HUDEP-2 (cell line): ENCODE results near the gene GREB1.
A peak's percentile ranks its signal among the peaks of the same experiment; 100 is the strongest.

ENCODE experiments used
- DNase-seq, 76 experiments: peaks; one replicate each; lab custom pipeline; 2025; ENCODE audit not compliant: unreplicated experiment in 76 of 76; lab: John Stamatoyannopoulos, UW

GREB1 gene

DNA sequence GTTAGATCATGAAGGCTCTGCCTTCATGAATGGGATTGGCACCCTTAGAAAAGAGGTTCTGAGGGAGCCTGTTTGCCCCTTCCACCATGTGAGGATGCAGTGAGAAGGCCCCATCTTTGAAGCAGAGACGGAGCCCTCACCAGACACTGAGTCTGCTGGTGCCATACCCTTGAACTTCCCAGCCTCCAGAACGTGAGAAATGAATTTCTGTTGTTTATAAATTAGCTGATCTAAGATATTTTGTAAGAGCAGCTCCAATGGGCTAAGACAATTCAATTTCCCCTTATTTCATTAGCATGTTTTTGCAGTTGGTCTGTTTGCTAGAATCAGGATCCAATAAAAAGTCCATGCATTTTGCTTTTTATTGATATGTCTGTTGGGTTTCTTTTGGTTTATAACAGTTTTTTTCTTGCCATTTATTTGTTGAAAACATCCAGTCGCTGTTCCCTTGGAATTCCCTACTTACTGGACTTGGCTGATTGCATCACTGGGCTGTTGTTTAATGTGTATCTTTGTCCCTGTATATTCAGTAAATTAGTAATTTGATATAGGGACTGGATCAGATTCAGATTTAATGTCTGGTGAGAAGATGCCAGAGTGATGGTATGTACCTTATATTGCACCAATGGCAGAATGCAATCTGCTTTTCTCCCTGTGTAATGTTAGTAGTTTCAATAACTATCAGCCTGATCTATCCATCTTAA, 24.0 kb upstream of the GREB1 start:
- DNase-seq: no peak

- no peak for DNase-seq
Measured at GRCh38 chr2:11512431-11512830, 21.4 kb upstream of the GREB1 start.

GRCh38 chr2:11513319-11513718, 20.5 kb upstream of the GREB1 start:
- no peak for DNase-seq

- DNase-seq: no peak
Measured at GRCh38 chr2:11514081-11514730, 19.6 kb upstream of the GREB1 start.

DNA sequence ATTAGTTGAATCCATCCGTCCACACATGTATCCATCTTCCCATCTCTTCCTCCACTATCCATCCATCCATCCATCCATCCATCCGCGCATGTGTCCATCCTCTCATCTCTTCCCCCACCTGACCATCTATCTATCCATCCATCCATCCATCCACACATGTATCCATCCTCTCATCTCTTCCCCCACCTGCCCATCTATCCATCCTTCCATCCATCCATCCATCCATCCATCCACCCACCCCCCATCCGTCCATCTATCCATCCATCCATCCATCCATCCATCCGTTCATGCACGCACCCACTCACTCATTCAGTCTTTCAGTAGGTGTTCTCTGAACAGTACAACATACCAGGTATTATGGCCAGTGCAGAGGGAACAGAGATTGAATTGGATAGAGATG, 18.9 kb upstream of the GREB1 start:
- DNase-seq: no peak

DNA sequence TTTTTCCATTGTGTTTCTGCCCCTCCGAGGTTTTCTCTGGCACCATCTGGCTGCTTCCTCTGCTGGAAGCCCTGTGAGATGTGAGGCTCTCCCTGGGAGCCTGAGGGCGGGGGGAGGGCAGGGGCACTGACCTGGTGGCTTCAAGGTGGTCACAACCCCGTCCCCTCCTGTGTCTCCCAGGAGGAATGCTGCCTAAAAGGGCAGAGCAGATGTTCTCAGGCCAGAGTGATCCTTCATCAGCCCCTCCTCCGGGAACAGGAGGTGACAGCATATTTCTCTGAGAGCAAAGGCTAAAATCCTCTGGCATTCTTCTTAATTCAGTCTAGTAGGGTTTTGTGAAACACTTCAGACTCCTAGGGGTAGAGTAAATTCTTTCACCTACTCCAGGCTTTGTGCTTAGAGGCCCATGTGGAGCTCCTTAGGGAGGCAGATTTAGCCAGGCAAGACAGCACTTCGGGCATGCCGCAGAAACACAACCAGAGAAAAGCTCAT, 18.3 kb upstream of the GREB1 start:
- DNase-seq: no peak

- no peak for DNase-seq
Measured at GRCh38 chr2:11516984-11517648, 16.7 kb upstream of the GREB1 start.

- DNase-seq: no peak
Measured at GRCh38 chr2:11517906-11518305, 15.9 kb upstream of the GREB1 start.

DNA sequence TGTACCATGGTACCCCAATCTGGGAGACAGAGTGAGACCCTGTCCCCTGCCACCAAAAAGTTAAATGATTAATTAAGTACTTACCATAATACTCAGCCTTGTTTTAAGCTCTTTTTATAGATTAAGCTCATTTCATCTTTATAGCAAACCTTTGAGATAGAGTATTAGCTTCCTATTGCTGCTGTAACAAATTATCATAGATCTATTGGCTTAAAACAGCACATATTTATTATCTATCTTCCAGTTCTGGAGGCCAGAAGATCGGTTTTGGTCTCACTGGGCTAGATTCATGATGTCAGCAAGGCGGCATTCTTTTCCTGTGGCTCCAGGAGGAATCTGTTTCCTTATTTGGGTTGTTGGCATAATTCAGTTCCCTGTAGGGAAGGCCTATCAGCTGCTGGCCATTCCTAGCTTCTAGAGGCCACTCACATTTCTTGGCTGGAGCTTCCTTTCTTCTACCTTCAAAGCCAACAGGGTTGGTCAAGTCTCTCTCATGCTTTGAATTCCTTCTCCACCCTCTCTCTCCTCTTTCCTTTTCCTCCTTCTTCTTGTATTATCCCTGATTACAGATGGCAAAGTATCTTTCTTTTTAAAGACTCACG, 13.7 kb upstream of the GREB1 start:
- DNase-seq: no peak

DNA sequence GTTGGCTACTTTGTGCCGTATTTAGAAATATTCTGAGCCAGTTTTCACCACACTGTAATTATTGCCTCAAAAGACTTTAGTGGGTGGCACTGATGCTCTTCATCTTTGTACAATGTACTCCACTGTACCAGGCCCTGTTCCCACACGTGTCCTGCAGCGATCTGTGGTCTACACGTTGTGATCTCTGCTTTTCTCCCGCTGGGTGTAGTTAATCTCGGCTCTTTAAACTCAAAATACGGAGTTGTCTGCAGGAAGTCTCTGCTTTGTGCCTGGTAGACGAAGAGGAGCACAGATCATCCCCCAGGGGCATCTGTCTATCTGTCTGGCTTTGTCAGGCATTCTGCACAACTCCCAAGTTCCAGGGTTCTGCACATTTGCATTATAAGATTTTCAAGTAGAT, 12.1 kb upstream of the GREB1 start:
- no peak for DNase-seq

DNA sequence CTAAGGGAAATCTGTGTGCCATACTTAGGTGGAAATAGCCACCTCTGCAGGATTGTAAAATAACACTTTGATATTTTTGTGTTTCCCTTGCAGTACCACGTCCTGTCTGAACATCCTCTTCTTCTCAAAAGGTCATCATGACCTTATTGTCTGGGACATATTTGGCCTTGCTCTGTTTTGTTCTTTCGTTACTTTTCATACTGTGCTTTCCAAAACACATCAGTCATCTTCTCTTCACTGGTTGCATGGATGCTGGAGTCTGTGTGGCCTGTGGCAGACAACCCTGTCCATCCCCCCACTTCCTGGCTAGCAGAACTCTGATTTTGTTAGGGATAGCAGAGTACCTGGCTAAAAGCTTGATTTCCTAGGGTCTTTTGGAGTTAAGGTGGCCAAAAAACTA, 9.4 kb upstream of the GREB1 start:
- no peak for DNase-seq

DNA sequence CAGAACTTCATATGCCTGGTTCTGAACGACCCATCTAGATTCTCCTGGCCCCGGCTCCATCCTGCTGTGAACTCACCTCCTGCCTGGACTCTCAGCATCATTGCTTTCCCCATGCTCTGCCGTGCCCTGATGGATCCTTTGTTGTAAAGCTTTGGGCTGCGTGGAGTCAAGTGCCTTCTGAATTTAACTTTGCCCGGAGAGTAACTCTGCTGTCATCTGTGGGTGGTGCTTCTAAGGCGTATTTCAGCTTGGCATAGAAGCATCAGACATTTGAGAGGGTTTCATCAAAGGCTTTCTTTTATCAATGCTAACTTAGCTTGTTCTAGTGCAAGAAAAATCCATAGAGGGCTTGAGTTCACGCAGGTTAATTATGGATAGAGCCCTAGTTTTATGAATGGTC, 8.1 kb upstream of the GREB1 start:
- DNase-seq: no peak

DNA sequence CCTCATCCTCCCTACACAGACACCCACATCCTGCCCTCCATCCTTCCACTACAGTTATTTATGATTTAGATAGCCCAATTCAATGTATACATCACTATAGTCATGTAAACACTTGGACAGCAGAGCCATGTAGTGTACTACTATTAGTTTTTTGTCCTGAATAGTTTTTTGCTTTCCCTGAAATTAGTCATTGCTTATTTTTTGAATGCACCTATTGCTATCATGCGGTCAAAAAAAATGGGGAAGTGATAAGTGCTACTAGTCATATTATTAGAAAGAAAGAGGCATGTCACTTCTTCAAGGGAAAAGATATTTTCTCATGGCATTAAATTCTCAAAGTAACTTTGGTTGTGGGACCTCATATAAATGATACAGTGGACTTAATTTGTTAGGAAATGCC, 6.8 kb upstream of the GREB1 start:
- DNase-seq: no peak

- no peak for DNase-seq
Measured at GRCh38 chr2:11528228-11528627, 5.6 kb upstream of the GREB1 start.

- no peak for DNase-seq
Measured at GRCh38 chr2:11530864-11531465, 2.9 kb upstream of the GREB1 start.

- DNase-seq: no peak
Measured at GRCh38 chr2:11532416-11533055, 1.3 kb upstream of the GREB1 start.

- DNase-seq: no peak
Measured at GRCh38 chr2:11534071-11534745, 363 bp downstream of the GREB1 start.

- peak in 1 of 76 experiments; percentile 7 for DNase-seq
Measured at GRCh38 chr2:11534746-11535484, 1.1 kb downstream of the GREB1 start.

DNA sequence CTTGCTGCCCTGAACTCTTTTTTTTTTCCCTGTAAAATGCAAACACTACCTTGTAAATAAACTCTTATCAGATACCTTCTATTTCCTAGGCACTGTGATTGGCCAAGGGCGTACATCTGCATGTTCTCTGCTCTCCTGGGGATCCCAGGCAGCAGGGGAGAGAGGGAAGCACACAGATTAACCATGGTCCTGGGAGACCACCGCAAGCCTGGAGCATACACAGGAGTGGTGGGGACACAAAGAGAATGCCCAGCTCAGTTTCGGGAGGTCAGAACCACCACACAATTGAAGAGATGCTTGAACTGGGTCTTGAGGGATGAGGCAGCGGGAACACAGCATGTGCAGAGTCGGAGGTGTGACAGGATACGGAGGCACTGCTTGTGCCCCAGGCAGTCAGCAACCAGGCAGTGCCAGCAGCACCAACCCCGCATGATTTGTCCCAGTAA, 2.1 kb downstream of the GREB1 start:
- no peak for DNase-seq
